Fibroblast of villous mesenchyme (primary cell): ENCODE results near the gene FBXL13. TPM values are rescaled to one million over a fixed set of nuclear protein-coding genes. Genes with fewer than 3 reads are reported as not detected.

Experiments used
- DNase-seq: peaks from one replicate; pipeline ENCODE4 v3.0.0-alpha.2; 2010; ENCODE audit warnings: low read depth
- H3K4me3 ChIP-seq: 2 replicates; pipeline ENCODE4 v1.5.1; 2011; ENCODE audit warnings: low read depth, mild to moderate bottlenecking, low read length
- total RNA-seq: library from RNA; depleted of rRNA; stranded (reverse); fragments of >200 nt; gene quantifications from 2 replicates; pipeline ENCODE4 v1.2.3, GENCODE V29; 2012
- TF ChIP-seq, protein P1 (sequence below): IDR thresholded peaks from 2 replicates; pipeline ENCODE4 v1.5.1; 2012; ENCODE audit warnings: low read depth, mild to moderate bottlenecking, low read length; ENCODE audit not compliant: insufficient read depth

FBXL13 gene
- total RNA-seq, 1 donor = 2.2 TPM

DNA sequence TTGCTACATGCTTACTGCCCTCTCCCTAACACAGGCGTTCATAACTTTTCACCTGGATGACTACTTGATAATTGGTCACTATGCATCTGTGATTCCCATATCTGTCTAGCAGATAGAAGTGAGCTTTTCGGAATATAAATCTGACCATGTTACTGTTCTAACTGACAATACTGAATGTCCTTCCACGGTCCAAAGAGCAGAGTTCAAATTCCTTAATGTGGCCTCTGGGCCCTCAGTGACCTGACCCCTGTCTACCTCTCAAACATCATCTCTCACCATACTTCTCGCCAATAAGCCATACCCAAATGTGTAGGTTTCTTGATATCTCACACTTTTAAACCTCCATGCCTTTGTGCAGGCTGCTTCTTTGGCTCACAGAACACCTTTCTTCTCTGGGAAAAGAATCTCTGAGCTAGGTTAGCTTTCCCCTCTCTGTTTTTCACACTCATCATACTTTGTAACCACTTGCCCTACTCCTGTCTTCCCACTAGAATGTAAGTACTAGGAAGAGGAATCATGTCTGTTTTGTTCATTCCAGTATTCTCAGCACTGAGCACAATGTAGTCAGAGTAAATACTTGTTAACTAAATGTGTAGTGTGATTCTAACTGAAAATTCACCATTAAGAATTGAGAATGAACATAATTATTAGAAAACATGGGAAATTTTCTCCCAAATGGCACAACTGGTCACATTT, 201.0 kb downstream of the FBXL13 start:
- no peak for DNase-seq
- TF ChIP-seq, protein P1, sequence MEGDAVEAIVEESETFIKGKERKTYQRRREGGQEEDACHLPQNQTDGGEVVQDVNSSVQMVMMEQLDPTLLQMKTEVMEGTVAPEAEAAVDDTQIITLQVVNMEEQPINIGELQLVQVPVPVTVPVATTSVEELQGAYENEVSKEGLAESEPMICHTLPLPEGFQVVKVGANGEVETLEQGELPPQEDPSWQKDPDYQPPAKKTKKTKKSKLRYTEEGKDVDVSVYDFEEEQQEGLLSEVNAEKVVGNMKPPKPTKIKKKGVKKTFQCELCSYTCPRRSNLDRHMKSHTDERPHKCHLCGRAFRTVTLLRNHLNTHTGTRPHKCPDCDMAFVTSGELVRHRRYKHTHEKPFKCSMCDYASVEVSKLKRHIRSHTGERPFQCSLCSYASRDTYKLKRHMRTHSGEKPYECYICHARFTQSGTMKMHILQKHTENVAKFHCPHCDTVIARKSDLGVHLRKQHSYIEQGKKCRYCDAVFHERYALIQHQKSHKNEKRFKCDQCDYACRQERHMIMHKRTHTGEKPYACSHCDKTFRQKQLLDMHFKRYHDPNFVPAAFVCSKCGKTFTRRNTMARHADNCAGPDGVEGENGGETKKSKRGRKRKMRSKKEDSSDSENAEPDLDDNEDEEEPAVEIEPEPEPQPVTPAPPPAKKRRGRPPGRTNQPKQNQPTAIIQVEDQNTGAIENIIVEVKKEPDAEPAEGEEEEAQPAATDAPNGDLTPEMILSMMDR = no peak

DNA sequence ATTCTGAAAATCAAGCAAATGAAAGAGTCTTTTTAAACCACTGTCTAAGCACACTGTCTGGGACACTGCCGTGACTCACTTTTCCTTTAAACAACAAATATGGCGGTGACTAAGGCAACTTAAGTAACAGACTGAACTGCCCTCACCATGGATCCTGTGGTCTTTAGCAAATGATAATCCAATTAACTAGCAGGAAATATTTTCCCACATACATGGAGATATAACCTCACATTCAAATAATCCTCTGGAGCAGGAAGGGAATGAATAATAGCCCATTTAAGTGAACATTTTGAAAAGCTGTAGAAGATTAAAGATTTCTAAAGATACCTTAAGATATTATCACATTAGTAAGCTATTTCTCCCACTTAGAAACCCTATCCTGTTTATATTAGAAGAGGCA, 202.1 kb downstream of the FBXL13 start:
- H3K4me3 ChIP-seq = no peak overlapping the region
- TF ChIP-seq, protein P1 = no peak
- peak; percentile 87 for DNase-seq

More for the DNA sequence above, 201.0 kb downstream of the FBXL13 start:
- no peak overlapping the region for H3K4me3 ChIP-seq

GRCh38 chr7:102869195-102869594, 205.4 kb downstream of the FBXL13 start:
- TF ChIP-seq, protein P1 = no peak
- no peak for DNase-seq
- no peak overlapping the region for H3K4me3 ChIP-seq

GRCh38 chr7:102866535-102867215, 207.9 kb downstream of the FBXL13 start:
- no peak overlapping the region for H3K4me3 ChIP-seq
- TF ChIP-seq, protein P1 = no peak
- no peak for DNase-seq

DNA sequence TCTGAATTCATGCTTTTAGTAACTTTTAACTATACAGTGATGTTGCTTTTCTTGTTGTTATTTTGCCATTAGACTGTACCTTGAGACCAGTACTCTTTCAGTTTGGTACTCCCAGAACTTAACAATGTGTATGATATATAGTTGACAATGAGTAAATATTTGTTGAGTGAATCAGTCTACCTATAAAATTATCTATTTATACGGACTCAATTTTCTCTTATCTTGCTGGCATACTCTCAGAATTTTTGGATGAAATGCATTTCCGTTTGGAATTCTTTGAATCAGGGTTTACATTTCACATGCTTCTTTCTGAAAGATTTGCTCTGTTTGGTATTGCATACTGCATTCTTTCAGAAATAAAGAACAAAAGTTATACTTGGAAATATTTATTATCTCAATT, 209.6 kb downstream of the FBXL13 start:
- no peak for DNase-seq
- TF ChIP-seq, protein P1 = no peak
- H3K4me3 ChIP-seq = no peak overlapping the region

DNA sequence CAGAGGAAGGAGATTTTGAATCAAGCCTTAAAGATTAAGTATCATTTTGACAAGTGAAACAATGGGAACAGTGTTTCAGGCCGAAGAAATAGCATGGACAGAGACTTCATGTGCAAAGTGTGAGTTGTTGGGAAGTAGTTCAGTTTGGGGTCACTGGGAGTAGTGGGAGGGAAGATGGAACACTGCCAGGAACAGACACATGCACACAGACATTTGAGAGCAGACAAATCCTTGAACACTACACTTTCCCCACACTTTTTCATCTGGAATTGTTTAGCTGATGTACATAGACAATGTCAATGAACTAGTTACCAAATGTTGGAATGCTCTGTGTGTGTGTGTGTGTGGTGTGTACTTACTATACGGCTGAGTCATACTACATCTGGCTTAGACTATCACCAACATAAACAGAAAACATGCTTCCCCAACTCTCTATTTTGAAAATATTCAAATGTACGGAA, 214.2 kb downstream of the FBXL13 start:
- H3K4me3 ChIP-seq = no peak overlapping the region
- peak; percentile 92 for DNase-seq
- TF ChIP-seq, protein P1 = no peak
